HG02759 (cell line): ENCODE results near the gene BUB1B.
A peak's percentile ranks its signal among the peaks of the same experiment; 100 is the strongest.

Experiments used
- ATAC-seq: cut with Tn5 transposase; IDR thresholded peaks from one replicate; pipeline ENCODE4 v1.9.1; 2021; ENCODE audit warnings: mild to moderate bottlenecking, moderate library complexity; ENCODE audit not compliant: unreplicated experiment

BUB1B gene

DNA sequence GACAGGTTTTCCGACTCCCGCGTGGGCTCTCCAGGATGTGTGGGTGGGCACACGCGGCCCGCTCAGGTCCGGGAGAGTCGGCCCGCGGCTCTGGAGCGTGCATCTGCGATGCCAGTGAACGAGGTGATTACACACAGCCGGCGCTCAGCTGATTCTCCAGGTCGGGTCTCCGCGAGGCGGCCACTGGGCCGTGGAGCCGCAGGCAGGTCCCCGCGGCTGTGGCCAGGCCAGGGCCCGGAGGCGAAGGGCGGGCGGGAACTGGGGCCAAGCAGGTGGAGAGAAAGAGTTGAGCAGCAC, 91.2 kb downstream of the BUB1B start:
- ATAC-seq, result no peak

DNA sequence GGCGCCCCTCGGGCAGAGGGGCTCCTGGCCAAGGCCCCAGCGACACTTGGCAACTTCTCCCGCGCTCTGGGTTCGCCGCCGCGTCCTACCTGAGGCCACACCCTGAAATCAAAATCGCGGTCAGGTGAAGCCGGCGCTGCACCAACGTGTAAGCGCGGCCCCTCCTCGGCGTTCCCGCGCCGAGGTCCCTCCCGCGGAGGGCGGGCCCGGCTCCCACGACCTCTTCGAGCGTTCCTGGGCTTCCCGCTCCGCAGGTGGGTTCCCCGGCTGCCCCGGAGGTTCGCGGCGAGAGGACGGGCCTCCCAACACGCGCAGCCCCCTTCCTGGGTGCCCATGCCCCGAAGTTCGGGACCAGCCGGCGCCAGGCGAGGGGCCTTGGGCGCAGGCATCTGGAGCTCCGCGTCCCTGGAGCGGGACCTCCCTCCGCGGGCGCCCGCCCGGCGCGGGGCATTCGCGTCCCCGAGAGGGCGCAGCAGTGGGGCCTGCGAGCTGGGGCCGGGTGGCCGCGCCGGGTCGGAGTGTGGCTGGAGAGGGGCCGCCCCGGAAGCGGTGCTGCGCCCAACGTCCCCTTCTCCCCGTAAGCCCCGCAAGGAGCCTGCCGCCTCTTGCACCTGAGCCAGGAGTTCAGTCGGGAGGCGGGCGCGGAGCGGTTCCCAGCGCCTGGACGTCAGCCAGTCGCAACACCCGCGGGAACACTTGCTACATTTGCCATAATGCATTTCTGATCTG, 91.7 kb downstream of the BUB1B start:
- ATAC-seq, result peak; percentile 59

DNA sequence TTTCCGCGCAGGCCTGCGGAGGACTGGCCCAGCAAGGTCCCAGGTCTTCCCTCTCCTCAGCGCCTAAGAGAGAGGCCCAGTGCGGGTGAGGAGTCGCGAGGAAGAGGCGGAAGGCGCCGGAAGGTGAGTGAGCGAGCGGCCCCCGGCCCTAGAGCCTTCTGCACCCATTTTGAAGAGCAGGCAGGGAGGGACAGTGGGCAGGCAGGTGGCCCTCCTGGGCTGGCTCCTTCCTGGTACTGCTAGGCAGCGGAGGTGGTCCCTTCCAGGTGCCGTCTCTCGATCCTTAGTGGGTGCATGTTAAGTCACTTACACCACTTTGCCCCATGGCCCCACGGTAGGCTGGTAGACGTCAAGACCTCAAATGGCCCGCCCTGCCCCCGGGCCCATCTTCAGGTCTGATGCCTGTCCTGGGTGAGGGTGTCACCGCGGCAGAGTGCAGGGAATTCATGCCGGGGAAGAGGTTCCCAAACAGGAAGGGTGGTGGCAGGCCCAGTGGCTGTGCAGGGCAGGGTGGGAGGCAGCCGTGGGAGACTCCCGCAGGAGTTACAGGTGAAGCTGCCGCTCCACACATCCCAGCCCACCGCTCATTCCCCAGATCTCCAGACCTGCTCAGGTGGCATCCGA, 92.4 kb downstream of the BUB1B start:
- ATAC-seq, result peak; percentile 14

- ATAC-seq, result no peak
Measured at GRCh38 chr15:40254452-40254851, 93.6 kb downstream of the BUB1B start.

DNA sequence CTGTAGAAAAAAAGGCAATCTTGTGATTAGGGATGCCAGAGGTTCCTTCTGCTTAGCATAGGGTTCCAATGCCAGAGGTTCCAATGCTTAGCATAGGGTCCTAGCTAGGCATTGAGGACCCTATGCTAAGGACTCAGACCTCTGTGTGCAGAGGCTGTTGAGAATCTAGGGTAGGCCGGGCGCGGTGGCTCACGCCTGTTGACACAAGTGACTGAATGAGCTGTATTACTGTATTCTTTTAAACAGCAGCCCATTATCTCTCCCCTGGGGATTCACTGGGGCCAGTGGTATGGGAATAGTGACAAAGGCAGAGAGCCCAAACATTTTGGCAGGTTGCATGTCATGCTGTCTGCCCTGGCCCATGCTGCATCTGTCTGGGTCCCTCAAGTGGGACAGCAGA, 94.2 kb downstream of the BUB1B start:
- ATAC-seq, result no peak

DNA sequence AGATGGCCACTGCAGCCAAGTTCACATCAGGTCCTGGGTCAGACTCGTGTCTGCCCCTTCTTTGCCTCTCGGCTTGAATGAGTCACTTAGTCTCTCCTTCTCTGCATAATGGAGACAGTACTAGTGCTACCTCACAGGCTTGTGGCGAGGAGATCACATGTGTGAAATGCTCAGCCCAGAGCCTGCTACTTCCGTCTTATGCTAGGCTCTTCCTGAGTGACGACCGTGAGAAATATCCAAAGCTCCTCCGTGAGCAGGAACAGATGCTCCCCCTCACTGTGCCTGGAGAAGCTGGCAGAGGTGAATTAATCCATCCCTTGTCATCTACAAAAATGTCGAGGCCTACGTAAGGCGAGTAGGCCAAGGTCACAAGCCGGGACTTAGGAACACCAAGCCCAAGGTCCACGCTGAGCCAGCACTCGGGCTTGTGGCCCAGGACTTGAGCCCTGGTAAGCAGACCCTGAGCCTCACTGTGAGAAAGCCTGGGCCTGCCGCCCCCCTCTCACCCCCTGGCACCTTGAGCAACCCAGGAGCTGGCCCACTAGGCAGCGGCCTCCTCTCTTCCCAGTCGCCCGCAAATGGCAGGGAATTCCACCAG, 95.9 kb downstream of the BUB1B start:
- ATAC-seq, result no peak

DNA sequence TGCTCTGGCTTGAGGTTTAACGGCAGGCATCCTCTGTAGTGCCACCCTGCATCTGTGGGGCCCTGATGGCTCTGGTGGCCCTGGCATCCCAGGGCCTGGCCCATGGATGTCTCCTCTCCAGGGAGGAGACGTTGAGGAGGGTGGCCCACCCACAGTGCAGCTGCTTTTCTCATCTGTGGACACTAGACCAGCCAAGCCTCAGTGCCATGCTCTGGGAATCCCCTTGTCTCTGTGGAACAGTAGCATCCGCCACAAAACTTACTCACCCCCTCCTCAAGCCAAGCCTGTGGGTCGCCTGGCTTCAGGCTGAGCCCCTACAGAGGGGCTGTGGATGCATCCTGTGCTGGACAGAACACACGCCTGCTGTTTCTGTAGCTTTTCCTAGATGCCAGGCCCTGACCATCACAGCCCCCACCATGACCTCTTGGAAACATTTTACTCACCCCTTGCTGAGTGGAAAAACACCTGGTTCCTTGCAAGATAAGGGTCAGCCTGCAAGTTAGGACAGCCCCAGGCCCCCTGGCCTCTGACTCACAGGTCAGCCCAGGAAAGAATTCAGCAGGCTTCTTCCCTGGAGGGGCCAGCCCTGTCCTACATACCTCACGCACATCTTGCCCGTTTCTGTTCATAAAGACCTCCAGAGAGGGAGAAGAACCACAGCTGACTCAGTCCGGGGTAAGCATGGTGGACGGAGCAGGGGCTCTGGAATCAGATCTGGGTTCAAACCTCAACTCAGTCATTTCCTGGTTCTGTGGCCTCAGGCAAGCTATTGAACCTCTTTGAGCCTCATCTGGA, 97.0 kb downstream of the BUB1B start:
- no peak for ATAC-seq

DNA sequence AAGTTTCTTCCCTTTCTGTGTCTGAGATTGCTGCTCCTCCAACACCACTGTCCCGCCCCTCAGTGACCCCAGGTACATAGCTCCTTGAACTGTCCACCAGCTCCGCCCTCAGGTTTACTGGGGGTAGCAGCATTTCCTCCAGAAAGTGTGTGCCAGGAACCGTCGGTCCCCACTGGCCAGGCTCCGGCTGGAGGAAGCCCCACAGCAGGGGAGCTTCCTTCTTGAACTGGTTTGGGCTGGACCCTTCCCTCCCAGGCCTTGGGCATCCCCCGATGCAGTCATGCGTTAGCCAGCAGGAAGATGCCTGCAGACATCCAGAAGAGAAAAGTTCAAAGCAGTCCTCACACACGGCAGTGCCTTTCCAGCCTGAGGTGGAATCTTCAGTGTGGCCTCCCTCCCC, 97.7 kb downstream of the BUB1B start:
- no peak for ATAC-seq

DNA sequence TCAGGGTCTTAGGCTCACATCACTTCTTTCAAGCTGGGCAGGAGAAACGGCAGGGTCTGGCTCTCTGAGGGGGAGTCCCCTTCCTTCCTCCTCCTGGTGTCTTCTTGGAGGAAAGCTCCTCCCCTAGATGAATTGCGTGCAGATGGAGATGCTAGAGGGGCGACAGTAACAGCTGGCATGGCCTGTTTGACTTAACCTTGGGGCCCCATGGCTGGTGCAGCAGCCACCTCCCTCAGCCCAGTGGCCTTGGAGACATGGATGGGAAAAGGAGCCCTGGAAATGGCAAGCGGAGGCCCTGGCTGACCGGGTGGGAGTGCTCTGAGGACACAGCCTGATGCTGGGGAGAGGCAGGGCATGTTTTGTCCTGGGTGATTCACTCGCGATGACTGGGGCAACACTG, 98.2 kb downstream of the BUB1B start:
- no peak for ATAC-seq

DNA sequence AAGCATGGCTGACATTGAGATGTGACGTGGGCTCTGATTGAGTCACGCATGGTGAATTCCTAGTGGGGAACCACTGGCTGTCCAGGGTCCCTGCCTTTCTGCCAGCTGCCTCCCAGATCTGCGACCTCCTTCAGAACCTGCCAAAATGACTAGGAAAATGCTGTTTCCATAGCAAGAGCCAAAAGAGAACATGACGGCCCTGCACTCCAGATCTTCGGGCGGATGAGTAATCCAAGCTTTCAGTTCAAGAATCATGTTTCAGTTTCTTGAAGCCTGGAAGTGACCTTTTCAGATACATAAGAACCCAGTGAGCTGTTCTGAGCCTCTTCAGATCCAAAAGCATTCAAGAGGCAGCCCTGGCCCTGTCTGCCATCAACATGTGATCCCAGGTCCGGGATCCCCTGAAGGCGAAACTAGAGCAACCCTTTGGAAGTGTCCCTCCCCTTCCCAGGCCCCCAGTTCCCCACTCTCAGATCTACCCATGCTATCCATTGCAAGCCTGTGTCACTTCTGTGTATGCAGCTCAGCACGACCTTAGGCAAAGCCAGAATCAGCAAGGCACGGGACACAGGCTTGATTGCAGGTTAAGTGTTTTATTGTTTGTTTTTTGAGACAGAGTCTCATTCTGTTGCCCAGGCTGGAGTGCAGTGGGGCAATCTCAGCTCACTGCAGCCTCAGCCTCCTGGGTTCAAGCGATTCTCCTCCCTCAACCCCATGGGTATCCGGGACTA, 102.3 kb downstream of the BUB1B start:
- no peak for ATAC-seq

GRCh38 chr15:40264321-40265153, 103.7 kb downstream of the BUB1B start:
- no peak for ATAC-seq

DNA sequence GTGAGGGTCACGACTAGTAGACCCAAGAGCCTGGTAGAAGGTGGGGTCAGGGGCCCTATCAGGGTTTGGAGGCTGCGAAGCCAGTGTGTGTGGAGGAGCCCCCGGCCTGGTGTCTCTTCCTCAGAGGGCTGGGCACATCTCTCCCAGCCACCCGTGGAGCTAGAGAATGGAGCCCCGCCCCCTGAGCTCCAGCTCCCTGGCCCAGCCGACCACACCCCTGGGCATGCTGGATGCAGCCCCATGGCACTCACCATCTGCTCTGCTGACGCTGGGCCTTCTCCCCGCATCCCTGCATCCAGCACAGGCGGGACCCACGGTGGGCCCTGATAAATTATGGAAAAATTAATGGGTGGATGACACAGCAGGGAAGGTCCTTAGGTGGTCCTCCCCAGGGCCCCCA, 104.5 kb downstream of the BUB1B start:
- no peak for ATAC-seq

DNA sequence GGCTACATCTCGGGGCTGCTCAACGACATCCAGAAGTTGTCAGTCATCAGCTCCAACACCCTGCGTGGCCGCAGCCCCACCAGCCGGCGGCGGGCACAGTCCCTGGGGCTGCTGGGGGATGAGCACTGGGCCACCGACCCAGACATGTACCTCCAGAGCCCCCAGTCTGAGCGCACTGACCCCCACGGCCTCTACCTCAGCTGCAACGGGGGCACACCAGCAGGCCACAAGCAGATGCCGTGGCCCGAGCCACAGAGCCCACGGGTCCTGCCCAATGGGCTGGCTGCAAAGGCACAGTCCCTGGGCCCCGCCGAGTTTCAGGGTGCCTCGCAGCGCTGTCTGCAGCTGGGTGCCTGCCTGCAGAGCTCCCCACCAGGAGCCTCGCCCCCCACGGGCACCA, 105.0 kb downstream of the BUB1B start:
- no peak for ATAC-seq

DNA sequence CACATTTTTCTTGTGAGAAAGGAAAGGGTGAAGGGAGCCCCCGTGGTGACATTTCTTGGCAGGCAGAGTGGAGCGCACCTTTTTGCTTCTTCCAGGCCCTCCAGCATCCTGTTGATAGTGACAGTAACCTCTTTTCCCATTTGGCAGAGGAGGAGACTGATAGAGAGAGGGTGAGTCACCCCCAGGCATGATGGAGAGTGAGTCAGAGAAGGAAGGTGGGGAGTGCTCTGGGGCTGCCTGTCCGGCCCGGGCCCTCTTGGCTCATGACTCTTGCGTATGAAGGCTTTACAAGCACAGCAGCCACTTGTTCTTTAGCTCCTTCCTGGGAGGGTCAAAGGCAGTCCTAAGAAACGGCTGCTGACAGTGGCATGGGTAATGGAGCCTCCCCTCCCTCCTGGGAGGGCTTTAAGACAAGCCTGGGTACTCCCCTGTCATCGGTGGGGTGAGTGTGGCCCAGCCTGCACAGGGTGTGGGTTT, 106.0 kb downstream of the BUB1B start:
- ATAC-seq, result no peak

DNA sequence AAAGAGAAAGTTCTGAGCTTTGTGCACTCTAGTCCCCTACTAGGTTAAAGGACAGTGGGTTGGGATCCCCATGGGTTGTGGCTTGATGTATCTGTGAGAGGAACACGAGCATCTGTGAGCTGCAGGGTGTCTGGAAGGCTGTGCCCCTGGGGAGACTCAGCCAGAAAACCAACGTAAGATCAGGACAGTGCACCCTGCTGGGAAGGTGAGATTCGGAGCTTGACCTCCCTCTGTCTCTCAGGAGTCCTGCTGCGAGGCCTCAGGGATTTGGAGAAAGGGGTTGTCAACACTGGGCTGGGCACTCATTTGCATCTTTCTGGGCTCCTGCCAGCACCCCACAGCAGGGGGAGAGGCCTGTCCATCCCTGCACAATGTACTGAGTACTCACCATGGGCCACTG, 106.8 kb downstream of the BUB1B start:
- no peak for ATAC-seq

GRCh38 chr15:40269604-40270003, 108.7 kb downstream of the BUB1B start:
- ATAC-seq, result no peak

GRCh38 chr15:40270246-40270995, 109.6 kb downstream of the BUB1B start:
- no peak for ATAC-seq
